Adrenal gland (tissue), 19 donors: Measurements from ENCODE around the gene DNAJC8. TPM values are rescaled to one million over a fixed set of nuclear protein-coding genes. Genes with fewer than 3 reads are reported as not detected.

Experiments used
- DNase-seq, 7 donors: peaks; one replicate each; pipeline ENCODE4 v3.0.0-alpha.2; 2019 to 2020
- H3K27ac ChIP-seq, 5 donors: fragments of 200-600 bp; sonication (generic) in 4 of 5; 1 replicate in 3 of 5; 2 replicates in 2 of 5; pipeline versions ENCODE4 v1.5.1 to v1.8.0; 2016 to 2020; ENCODE audit warnings: mild to moderate bottlenecking in 1 of 5
- H3K27me3 ChIP-seq: fragments of 200-600 bp; 2 replicates; pipeline ENCODE4 v1.8.0; 2021
- H3K36me3 ChIP-seq, 2 donors: fragments of 200-600 bp; replicated peaks in 1 of 2; 1 replicate in 1 of 2; 2 replicates in 1 of 2; pipeline versions ENCODE4 v1.5.1 to v1.8.0; 2018 to 2022
- H3K4me1 ChIP-seq, 2 donors: fragments of 200-600 bp; replicated peaks in 1 of 2; 1 replicate in 1 of 2; 2 replicates in 1 of 2; pipeline versions ENCODE4 v1.5.1 to v1.8.0; 2018 to 2021
- H3K4me3 ChIP-seq, 4 donors: fragments of 200-600 bp; sonication (generic) in 3 of 4; one replicate each; pipeline ENCODE4 v1.5.1; 2016 to 2018
- H3K9me3 ChIP-seq, 3 donors: fragments of 200-600 bp; sonication (generic) in 1 of 3; replicated peaks in 1 of 3; 1 replicate in 2 of 3; 2 replicates in 1 of 3; pipeline versions ENCODE4 v1.5.1 to v1.8.0; 2016 to 2021
- POLR2A ChIP-seq, 2 donors: fragments of 450-650 bp; IDR thresholded peaks; one replicate each; pipeline ENCODE4 v1.6.1; 2017; ENCODE audit warnings: antibody characterized with exemption in 2 of 2, mild to moderate bottlenecking in 2 of 2, moderate library complexity in 1 of 2
- WGBS, 4 donors: extraction: QIAGEN DNeasy Blood & Tissue Kit in 2 of 4; methylation state at CpG; one replicate each; pipeline versions ENCODE4 v1.1.5 to v1.1.7; 2013 to 2017; 5-methylcytosine and 5-hydroxymethylcytosine counted together
- intact Hi-C, 2 donors: fragments of 100-400 bp; cut with DNase I; formaldehyde crosslinking; loops; one replicate each; pipeline versions ENCODE4 v1.14.1 to v1.15.0; 2022 to 2023
- long read RNA-seq, 10 donors: library from polyadenylated mRNA in 3 of 10; unstranded in 2 of 10; stranded (forward) in 1 of 10; transcript quantifications; one replicate each; pipeline ENCODE4 v2.0.0 and lab custom pipeline, GENCODE V29; 2021 to 2026
- polyA plus RNA-seq, 3 donors: library from polyadenylated mRNA; stranded (reverse); fragments of 200-250 nt in 2 of 3; fragments of 350-450 nt in 1 of 3; fragmentation: Illumina TruSeq in 1 of 3; extraction: RNeasy Lipid Tissue Mini Kit (QIAGEN cat#74804) in 1 of 3; gene quantifications; one replicate each; pipeline ENCODE4 v1.2.3, GENCODE V29; 2013 to 2014
- total RNA-seq, 9 donors: library from RNA; depleted of rRNA in 4 of 9; stranded (reverse); fragments of >200 nt in 4 of 9; fragments of 120-200 nt in 1 of 9; fragmentation: NEBNext Ultra II Directional in 1 of 9; extraction: Animal tissue kit (Norgen Biotek cat#: 25700) in 1 of 9; gene quantifications; one replicate each; pipeline versions ENCODE4 v1.1.0 to v1.2.4, GENCODE V29; 2013 to 2023
- TF ChIP-seq, protein P1 (sequence below), 6 experiments: fragments of 450-650 bp in 4 of 6; fragments of 200-600 bp in 2 of 6; sonication (generic) in 1 of 6; IDR thresholded peaks; 1 replicate in 5 of 6; 2 replicates in 1 of 6; pipeline versions ENCODE4 v1.5.1 to v1.8.0; 2016 to 2021; ENCODE audit warnings: antibody characterized with exemption in 6 of 6, mild to moderate bottlenecking in 2 of 6, moderate library complexity in 1 of 6
- donor health status: healthy with polysubstance abuse.
- donor health status: Bipolar disorder and iron deficiency.
- donor health status: DM: yes; HTN: yes; CAD: no.
- donor health status: DM: no; HTN: no; CAD: no.
- donor health status: DM: no; HTN: no; CAD: no.
- donor health status: DM: yes; HTN: yes; CAD: no.

The DNAJC8 gene, protein sequence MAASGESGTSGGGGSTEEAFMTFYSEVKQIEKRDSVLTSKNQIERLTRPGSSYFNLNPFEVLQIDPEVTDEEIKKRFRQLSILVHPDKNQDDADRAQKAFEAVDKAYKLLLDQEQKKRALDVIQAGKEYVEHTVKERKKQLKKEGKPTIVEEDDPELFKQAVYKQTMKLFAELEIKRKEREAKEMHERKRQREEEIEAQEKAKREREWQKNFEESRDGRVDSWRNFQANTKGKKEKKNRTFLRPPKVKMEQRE
- total RNA-seq (100 to 1,000 TPM in 1 of 9 donors, 10 to 100 TPM in 8; 45.7 to 124 (median 67.7) TPM), polyA plus RNA-seq (100 to 1,000 TPM in 1 of 3 donors, 10 to 100 TPM in 2; 47.7 to 150 (median 49.6) TPM)
- long read RNA-seq, donor 1, transcript DNAJC8-201 (9 exons, 1,759 nt): major isoform, 50 of 772 reads
- long read RNA-seq, donor 1, partial matches to known transcripts: 710 of 772 reads
- long read RNA-seq, donor 1, other reads (novel, unspliced or antisense): 11 of 772 reads
- long read RNA-seq, donor 2, transcript DNAJC8-201 (9 exons, 1,759 nt): major isoform, 26 of 57 reads
- long read RNA-seq, donor 2, partial matches to known transcripts: 28 of 57 reads
- long read RNA-seq, donor 2, other reads (novel, unspliced or antisense): 0 of 57 reads
- long read RNA-seq, donor 3, transcript DNAJC8-201 (9 exons, 1,759 nt): major isoform, 31 of 50 reads
- long read RNA-seq, donor 3, partial matches to known transcripts: 18 of 50 reads
- long read RNA-seq, donor 3, other reads (novel, unspliced or antisense): 0 of 50 reads
- long read RNA-seq, donor 4, transcript DNAJC8-201 (9 exons, 1,759 nt): major isoform, 59 of 89 reads
- long read RNA-seq, donor 4, partial matches to known transcripts: 25 of 89 reads
- long read RNA-seq, donor 4, other reads (novel, unspliced or antisense): 4 of 89 reads
- long read RNA-seq, donor 5, transcript DNAJC8-201 (9 exons, 1,759 nt): major isoform, 118 of 131 reads
- long read RNA-seq, donor 5, transcript DNAJC8-205 (10 exons, 1,600 nt): minor isoform, 7 of 131 reads
- long read RNA-seq, donor 5, partial matches to known transcripts: 1 of 131 reads
- long read RNA-seq, donor 5, other reads (novel, unspliced or antisense): 5 of 131 reads
- long read RNA-seq, donor 6, transcript DNAJC8-201 (9 exons, 1,759 nt): major isoform, 25 of 53 reads
- long read RNA-seq, donor 6, partial matches to known transcripts: 23 of 53 reads
- long read RNA-seq, donor 6, other reads (novel, unspliced or antisense): 3 of 53 reads
- long read RNA-seq, donor 7, transcript DNAJC8-201 (9 exons, 1,759 nt): major isoform, 11 of 19 reads
- long read RNA-seq, donor 7, partial matches to known transcripts: 8 of 19 reads
- long read RNA-seq, donor 7, other reads (novel, unspliced or antisense): 0 of 19 reads
- long read RNA-seq, donor 8, transcript DNAJC8-201 (9 exons, 1,759 nt): major isoform, 45 of 979 reads
- long read RNA-seq, donor 8, partial matches to known transcripts: 921 of 979 reads
- long read RNA-seq, donor 8, other reads (novel, unspliced or antisense): 10 of 979 reads
- long read RNA-seq, donor 9, transcript DNAJC8-201 (9 exons, 1,759 nt): major isoform, 23 of 37 reads
- long read RNA-seq, donor 9, partial matches to known transcripts: 11 of 37 reads
- long read RNA-seq, donor 9, other reads (novel, unspliced or antisense): 0 of 37 reads
- long read RNA-seq, donor 10, transcript DNAJC8-201 (9 exons, 1,759 nt): major isoform, 45 of 67 reads
- long read RNA-seq, donor 10, partial matches to known transcripts: 19 of 67 reads
- long read RNA-seq, donor 10, other reads (novel, unspliced or antisense): 0 of 67 reads

DNA sequence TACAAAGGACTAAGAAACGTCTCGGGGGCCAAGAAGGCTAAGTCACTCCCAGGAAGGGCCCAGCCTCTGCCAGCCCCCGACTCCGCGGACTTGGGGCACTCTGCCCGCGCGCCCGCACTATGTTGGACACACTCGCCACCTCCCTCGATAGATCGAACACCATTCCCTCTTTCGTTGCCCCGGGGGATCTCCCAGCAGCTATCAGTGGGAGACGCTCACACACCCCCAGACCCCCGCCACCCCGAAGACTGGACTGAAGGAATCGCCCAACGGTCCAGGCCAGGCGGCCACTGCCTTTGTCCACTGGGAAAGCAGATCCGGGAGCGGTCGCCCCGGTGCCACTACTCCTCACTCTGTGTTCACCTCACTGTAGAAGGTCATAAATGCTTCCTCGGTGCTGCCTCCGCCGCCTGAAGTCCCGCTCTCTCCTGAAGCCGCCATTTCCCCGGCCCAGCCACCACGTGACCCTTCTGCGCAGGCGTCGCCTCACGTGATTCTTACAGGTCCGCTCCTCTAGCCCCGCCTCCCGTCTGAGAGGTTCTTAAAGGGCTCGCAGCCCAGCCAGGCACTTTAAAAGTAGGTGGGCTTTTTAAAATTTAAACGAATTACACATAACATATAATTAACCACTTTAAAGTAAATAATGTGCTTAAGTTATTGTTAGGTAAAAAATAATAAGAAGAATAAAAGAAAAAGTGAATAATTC lies at the start of gene DNAJC8:
TSS of gene DNAJC8 (minus strand) at position 472 of the 706 bp plus-strand sequence. CDS start at position 441, 31 bp downstream.
- H3K9me3 ChIP-seq: no peaks in the 10 kb centered on the region
- H3K36me3 ChIP-seq: peaks cover 0 to 18% of the 10 kb centered on the region in 2 donors
- H3K4me3 ChIP-seq: peak within 1 kb of the TSS; percentile 62 to 90 (median 71)
- H3K27ac ChIP-seq: peak within 1 kb of the TSS in 4 of 5 donors; percentile 74 to 87 (median 80)
- TF ChIP-seq, protein P1, sequence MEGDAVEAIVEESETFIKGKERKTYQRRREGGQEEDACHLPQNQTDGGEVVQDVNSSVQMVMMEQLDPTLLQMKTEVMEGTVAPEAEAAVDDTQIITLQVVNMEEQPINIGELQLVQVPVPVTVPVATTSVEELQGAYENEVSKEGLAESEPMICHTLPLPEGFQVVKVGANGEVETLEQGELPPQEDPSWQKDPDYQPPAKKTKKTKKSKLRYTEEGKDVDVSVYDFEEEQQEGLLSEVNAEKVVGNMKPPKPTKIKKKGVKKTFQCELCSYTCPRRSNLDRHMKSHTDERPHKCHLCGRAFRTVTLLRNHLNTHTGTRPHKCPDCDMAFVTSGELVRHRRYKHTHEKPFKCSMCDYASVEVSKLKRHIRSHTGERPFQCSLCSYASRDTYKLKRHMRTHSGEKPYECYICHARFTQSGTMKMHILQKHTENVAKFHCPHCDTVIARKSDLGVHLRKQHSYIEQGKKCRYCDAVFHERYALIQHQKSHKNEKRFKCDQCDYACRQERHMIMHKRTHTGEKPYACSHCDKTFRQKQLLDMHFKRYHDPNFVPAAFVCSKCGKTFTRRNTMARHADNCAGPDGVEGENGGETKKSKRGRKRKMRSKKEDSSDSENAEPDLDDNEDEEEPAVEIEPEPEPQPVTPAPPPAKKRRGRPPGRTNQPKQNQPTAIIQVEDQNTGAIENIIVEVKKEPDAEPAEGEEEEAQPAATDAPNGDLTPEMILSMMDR (IDR thresholded peaks at IDR 0.05): no peak
- TF ChIP-seq POLR2A (IDR thresholded peaks at IDR 0.05): peak; percentile 30 to 71
- intact Hi-C loops: no loop called here
- DNase-seq: peak; percentile 93 to 98 (median 96)
- H3K4me1 ChIP-seq: peaks cover 13 to 37% of the 10 kb centered on the region in 2 donors
- no peaks in the 10 kb centered on the region for H3K27me3 ChIP-seq
- 0 to 1% (median 0%) methylated on average over 20 to 40 of the region's 40 CpGs for WGBS, 4 donors

DNA sequence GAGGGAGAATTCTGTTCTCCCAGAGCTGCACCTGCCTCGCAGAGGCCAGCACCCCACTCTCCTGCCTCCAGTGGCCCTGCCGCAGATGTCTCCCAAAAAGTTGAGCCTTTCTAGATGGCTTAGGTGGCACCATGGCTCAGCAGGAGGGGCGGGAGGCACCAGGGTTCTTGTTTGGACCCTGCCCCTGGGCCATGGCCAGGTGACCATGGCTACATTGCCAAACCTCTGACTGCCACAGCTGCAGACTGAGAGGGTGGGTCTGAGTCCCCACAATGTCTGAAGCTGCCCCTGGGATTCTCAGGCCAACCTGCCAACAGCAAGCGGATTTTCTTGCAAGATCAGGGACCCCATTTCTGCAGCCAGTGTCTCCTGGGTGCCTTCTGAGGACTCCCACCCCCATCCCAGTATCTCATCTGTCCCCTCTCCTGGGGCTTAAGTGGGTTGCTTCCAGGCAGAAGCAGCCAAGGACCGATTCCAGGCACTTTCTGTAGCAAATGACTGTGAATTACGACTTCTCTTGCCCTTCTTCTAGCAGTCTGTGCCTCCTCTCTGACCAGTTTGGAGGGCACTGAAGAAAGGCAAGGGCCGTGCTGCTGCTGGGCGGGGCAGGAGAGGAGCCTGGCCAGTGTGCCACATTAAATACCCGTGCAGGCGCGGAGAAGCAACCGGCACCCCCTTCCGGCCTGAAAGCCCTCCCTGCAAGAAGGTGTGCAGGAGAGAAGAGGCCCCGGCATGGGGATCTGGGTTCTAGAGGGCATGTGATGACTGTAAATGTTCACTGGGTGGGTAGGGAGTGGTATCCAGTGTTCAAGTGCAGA lies 49.0 kb upstream of the DNAJC8 start:
- WGBS, 4 donors: 88 to 93% (median 92%) methylated on average over 13 to 14 of the region's 14 CpGs
- no peak for DNase-seq
- Histone ChIP-seq H3K27me3 (no peaks in the 10 kb centered on the region), H3K27ac (no peak overlapping the region), H3K4me3 (no peak overlapping the region), H3K36me3 (peaks cover 0 to 50% of the 10 kb centered on the region in 2 donors), H3K4me1 (peaks cover 0 to 11% of the 10 kb centered on the region in 2 donors), H3K9me3 (no peaks in the 10 kb centered on the region)
- no peak for TF ChIP-seq POLR2A (IDR thresholded peaks at IDR 0.05)
- TF ChIP-seq, protein P1 (IDR thresholded peaks at IDR 0.05): no peak
- intact Hi-C loops: no loop called here

DNA sequence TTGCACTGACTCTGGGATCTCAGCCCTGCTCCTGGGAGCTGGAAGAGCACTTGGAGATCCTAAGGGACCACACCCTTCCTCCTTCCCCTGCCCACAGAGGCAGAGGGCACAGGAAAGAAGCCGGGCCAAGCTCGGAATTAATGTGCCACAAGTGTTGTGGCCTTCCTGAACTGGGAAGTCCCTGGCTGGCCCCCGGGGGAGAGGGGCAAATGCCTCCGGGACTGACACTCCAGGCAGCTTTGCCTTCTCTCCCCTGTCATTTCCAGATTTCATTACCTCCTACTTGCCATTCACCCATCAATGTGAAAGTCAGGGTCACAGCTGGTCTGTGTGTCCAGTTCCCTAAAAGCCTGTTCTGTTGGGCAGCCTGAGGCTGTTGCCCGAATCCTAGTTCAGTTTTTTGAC lies 48.1 kb upstream of the DNAJC8 start:
- Histone ChIP-seq H3K27me3 (no peaks in the 10 kb centered on the region), H3K27ac (peak overlapping the region in 1 of 5 donors; percentile 56), H3K9me3 (no peaks in the 10 kb centered on the region), H3K4me3 (no peak overlapping the region), H3K4me1 (peaks cover 0 to 11% of the 10 kb centered on the region in 2 donors), H3K36me3 (peaks cover 0 to 53% of the 10 kb centered on the region in 2 donors)
- intact Hi-C loops: no loop called here
- WGBS, 4 donors: 58 to 80% (median 71%) methylated on average over 4 to 5 of the region's 5 CpGs
- TF ChIP-seq, protein P1 (IDR thresholded peaks at IDR 0.05): no peak
- no peak for TF ChIP-seq POLR2A (IDR thresholded peaks at IDR 0.05)
- DNase-seq: peak in 1 of 7 donors; percentile 32
